A673 (cell line): ENCODE data around the gene FBXO10. TPM values are rescaled to one million over a fixed set of nuclear protein-coding genes. Genes with fewer than 3 reads are reported as not detected.

ENCODE experiments used
- BruUV-seq: library from RNA; stranded (reverse); fragments of 400-500 nt; replicated peaks from 2 replicates; lab custom pipeline; 2021; lab: Mats Ljungman, UMichigan
- CTCF ChIA-PET: fragments of 300-600 bp; sonication (Branson Sonifier 250); formaldehyde crosslinking; loops from one replicate; lab custom pipeline; 2022; ENCODE audit warnings: antibody characterized with exemption; lab: Charles Lee
- POLR2A ChIA-PET: fragments of 300-600 bp; sonication (Branson Sonifier 250); formaldehyde crosslinking; loops from one replicate; lab custom pipeline; 2022; ENCODE audit warnings: antibody characterized with exemption; ENCODE audit not compliant: low non-redundant PET; lab: Charles Lee
- DNase-seq: peaks from one replicate; pipeline ENCODE4 v3.0.0-alpha.2; 2015; ENCODE audit warnings: low spot score
- H3K27ac ChIP-seq: fragments of 200-600 bp; sonication (generic); 2 replicates; pipeline ENCODE4 v1.5.1; 2016; ENCODE audit warnings: mixed run types, low read depth, mild to moderate bottlenecking, mixed read lengths, antibody characterized with exemption, low read length; ENCODE audit not compliant: poor library complexity, severe bottlenecking
- H3K27me3 ChIP-seq: fragments of 200-600 bp; sonication (generic); replicated peaks from 2 replicates; pipeline ENCODE4 v1.6.1; 2017; ENCODE audit warnings: mixed run types, low read depth, mild to moderate bottlenecking, mixed read lengths, antibody characterized with exemption, low read length; ENCODE audit not compliant: insufficient read depth, poor library complexity
- H3K36me3 ChIP-seq: fragments of 200-600 bp; sonication (generic); 2 replicates; pipeline ENCODE4 v1.6.1; 2016; ENCODE audit warnings: mixed run types, mild to moderate bottlenecking, mixed read lengths, antibody characterized with exemption, low read length; ENCODE audit not compliant: insufficient read depth, poor library complexity, severe bottlenecking
- H3K4me1 ChIP-seq: fragments of 200-600 bp; sonication (generic); 2 replicates; pipeline ENCODE4 v1.6.1; 2017; ENCODE audit warnings: mixed run types, mild to moderate bottlenecking, mixed read lengths, antibody characterized with exemption, low read length; ENCODE audit not compliant: insufficient read depth, poor library complexity, severe bottlenecking
- H3K4me3 ChIP-seq: fragments of 200-600 bp; sonication (generic); 2 replicates; pipeline ENCODE4 v1.5.1; 2016; ENCODE audit warnings: low read depth, mixed run types, mild to moderate bottlenecking, mixed read lengths, low read length; ENCODE audit not compliant: poor library complexity, severe bottlenecking
- H3K9me3 ChIP-seq: fragments of 200-600 bp; sonication (generic); 2 replicates; pipeline ENCODE4 v1.6.1; 2016; ENCODE audit warnings: mixed run types, low read depth, mild to moderate bottlenecking, mixed read lengths, antibody characterized with exemption, low read length; ENCODE audit not compliant: poor library complexity, severe bottlenecking
- EZH2 ChIP-seq: fragments of 200-600 bp; sonication (generic); IDR thresholded peaks from 2 replicates; pipeline ENCODE4 v1.6.1; 2017; ENCODE audit warnings: borderline replicate concordance, low read depth, mild to moderate bottlenecking, mixed read lengths, antibody characterized with exemption, low read length; ENCODE audit not compliant: poor library complexity, severe bottlenecking
- intact Hi-C: fragments of 100-400 bp; cut with micrococcal nuclease; formaldehyde crosslinking; loops from one replicate; pipeline ENCODE4 v1.10.0; 2022; ENCODE audit not compliant: unreplicated experiment
- total RNA-seq: library from RNA; stranded (reverse); gene quantifications from 2 replicates; pipeline ENCODE4 v1.2.3, GENCODE V29; 2021
- TF ChIP-seq, protein P1 (sequence below): fragments of 300-800, 200-600 bp; sonication (generic); conservative IDR thresholded peaks from 2 replicates; pipeline ENCODE4 v1.5.1; 2017; ENCODE audit warnings: low read depth, mild to moderate bottlenecking, antibody characterized with exemption, low read length, moderate library complexity, mixed read lengths

The FBXO10 gene
- total RNA-seq, 1 experiment from 2014 or later, result 14.5 TPM

DNA sequence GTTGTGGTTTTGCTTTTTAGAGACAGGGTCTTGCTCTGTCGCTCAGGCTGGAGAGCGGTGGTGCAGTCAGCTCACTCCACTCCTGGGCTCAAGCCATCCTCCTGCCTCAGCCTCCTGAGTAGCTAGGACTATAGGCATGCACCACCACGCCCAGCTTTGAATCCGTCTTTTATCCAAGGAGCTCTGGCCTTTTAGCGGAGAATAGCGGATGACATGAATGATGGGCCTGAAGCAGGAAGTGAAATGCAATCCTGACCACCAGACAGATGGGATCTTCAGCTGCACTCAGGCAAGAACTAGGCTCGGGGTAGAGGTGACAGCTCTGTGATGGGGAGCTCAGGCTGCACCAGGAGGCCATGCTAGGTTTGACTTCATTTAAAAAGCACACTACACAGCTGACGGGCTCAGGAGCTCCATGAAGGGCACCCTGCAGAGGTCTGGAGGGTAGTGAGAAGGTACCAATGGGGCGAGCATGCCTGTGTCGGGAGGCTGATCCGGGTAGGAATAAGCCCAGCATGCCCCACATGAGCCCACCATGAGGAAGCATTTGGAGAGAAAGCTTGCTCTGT, 68.5 kb downstream of the FBXO10 start:
- no peaks in the 10 kb centered on the region for H3K27me3 ChIP-seq
- no peak overlapping the region for H3K27ac ChIP-seq
- no peak for DNase-seq
- H3K9me3 ChIP-seq, result no peaks in the 10 kb centered on the region
- ChIA-PET CTCF (no interaction called here), POLR2A (no interaction called here)
- BruUV-seq, result no TSS peak
- intact Hi-C loops, result no loop called here
- H3K36me3 ChIP-seq, result peaks cover 28% of the 10 kb centered on the region
- no peaks in the 10 kb centered on the region for H3K4me1 ChIP-seq
- no peak overlapping the region for H3K4me3 ChIP-seq
- TF ChIP-seq, protein P1, sequence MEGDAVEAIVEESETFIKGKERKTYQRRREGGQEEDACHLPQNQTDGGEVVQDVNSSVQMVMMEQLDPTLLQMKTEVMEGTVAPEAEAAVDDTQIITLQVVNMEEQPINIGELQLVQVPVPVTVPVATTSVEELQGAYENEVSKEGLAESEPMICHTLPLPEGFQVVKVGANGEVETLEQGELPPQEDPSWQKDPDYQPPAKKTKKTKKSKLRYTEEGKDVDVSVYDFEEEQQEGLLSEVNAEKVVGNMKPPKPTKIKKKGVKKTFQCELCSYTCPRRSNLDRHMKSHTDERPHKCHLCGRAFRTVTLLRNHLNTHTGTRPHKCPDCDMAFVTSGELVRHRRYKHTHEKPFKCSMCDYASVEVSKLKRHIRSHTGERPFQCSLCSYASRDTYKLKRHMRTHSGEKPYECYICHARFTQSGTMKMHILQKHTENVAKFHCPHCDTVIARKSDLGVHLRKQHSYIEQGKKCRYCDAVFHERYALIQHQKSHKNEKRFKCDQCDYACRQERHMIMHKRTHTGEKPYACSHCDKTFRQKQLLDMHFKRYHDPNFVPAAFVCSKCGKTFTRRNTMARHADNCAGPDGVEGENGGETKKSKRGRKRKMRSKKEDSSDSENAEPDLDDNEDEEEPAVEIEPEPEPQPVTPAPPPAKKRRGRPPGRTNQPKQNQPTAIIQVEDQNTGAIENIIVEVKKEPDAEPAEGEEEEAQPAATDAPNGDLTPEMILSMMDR, result no peak

DNA sequence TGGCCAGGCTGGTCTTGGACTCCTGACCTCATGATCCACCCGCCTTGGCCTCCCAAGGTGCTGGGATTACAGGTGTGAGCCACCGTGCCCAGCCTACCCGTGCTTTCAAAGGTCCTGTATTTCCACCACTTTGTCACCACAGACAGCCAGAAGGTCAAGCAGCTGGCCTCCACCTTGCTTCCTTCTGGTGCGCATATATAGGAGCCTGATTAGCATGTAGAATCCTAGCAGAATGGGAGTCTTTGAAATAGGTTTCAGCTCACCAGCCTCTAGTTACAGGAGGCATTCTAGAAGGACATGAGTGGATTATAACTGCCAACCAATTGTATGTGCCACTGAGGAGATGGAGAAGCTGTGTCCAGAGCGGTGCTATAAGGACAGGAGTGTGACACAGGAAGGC, 71.6 kb downstream of the FBXO10 start:
- no peak for DNase-seq
- no peak for TF ChIP-seq EZH2
- TF ChIP-seq, protein P1, result no peak
- no TSS peak for BruUV-seq
- no peaks in the 10 kb centered on the region for H3K4me1 ChIP-seq
- POLR2A ChIA-PET, result interaction anchor here (0.5 kb wide), 1 partner anchor 28 kb away, joined by 10 read pairs; no protein-coding TSS in a partner anchor
- CTCF ChIA-PET, result no interaction called here
- no peak overlapping the region for H3K27ac ChIP-seq
- H3K4me3 ChIP-seq, result no peak overlapping the region
- H3K36me3 ChIP-seq, result peaks cover 52% of the 10 kb centered on the region
- H3K9me3 ChIP-seq, result no peaks in the 10 kb centered on the region
- intact Hi-C loops, result no loop called here
- no peaks in the 10 kb centered on the region for H3K27me3 ChIP-seq

DNA sequence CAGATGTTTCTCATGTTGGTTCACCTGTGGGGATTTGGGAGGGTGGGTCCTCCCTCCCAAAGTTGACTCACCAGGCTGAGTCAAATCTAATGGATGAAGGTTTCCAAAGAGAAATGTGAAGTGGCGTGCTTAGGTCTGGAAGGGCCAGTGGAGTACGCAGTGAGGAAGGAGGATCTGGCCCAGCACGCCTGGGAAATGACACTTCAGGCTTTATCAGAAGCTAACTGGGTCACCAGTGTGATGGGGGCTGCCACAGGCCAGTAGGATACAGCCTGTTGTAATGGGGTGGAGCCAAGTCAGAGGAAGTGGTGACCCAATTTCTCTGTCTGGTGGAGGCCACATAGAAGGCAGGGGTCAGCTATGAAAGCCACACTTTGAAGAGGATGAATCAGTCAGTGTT, 72.4 kb downstream of the FBXO10 start:
- no peaks in the 10 kb centered on the region for H3K9me3 ChIP-seq
- ChIA-PET CTCF (no interaction called here), POLR2A (no interaction called here)
- intact Hi-C loops, result no loop called here
- no peak for DNase-seq
- TF ChIP-seq, protein P1, result no peak
- no peak for TF ChIP-seq EZH2
- no peaks in the 10 kb centered on the region for H3K27me3 ChIP-seq
- peaks cover 60% of the 10 kb centered on the region for H3K36me3 ChIP-seq
- BruUV-seq, result no TSS peak
- no peak overlapping the region for H3K27ac ChIP-seq
- no peak overlapping the region for H3K4me3 ChIP-seq
- H3K4me1 ChIP-seq, result no peaks in the 10 kb centered on the region
